Ishikawa (cell line): ENCODE data around the gene DCAF5.
A peak's percentile ranks its signal among the peaks of the same experiment; 100 is the strongest.

ENCODE experiments used
- CEBPB ChIP-seq: IDR thresholded peaks from 2 replicates; pipeline ENCODE4 v1.6.1; 2012
- CREB1 ChIP-seq: IDR thresholded peaks from 2 replicates; pipeline ENCODE4 v1.6.1; 2012; ENCODE audit warnings: low read depth
- EGR1 ChIP-seq: IDR thresholded peaks from 2 replicates; pipeline ENCODE4 v1.6.1; 2012
- EP300 ChIP-seq: IDR thresholded peaks from 2 replicates; pipeline ENCODE4 v1.6.1; 2012; ENCODE audit warnings: borderline replicate concordance
- FOXM1 ChIP-seq: IDR thresholded peaks from 2 replicates; pipeline ENCODE4 v1.6.1; 2012; ENCODE audit warnings: low read depth, borderline replicate concordance
- NFIC ChIP-seq: IDR thresholded peaks from 2 replicates; pipeline ENCODE4 v1.6.1; 2012
- RAD21 ChIP-seq: IDR thresholded peaks from 2 replicates; pipeline ENCODE4 v1.6.1; 2012; ENCODE audit warnings: low read depth
- TAF1 ChIP-seq: IDR thresholded peaks from 2 replicates; pipeline ENCODE4 v1.6.1; 2012; ENCODE audit warnings: low read depth, mild to moderate bottlenecking
- TCF12 ChIP-seq: IDR thresholded peaks from 2 replicates; pipeline ENCODE4 v1.6.1; 2012; ENCODE audit warnings: low read depth
- TEAD4 ChIP-seq: IDR thresholded peaks from 2 replicates; pipeline ENCODE4 v1.6.1; 2012
- YY1 ChIP-seq: IDR thresholded peaks from 2 replicates; pipeline ENCODE4 v1.6.1; 2012; ENCODE audit warnings: low read depth
- ZBTB7A ChIP-seq: IDR thresholded peaks from 2 replicates; pipeline ENCODE4 v1.6.1; 2012; ENCODE audit warnings: low read depth
- TF ChIP-seq, protein P1 (sequence below): IDR thresholded peaks from 2 replicates; pipeline ENCODE4 v1.6.1; 2012
- TF ChIP-seq, protein P2 (sequence below): IDR thresholded peaks from 2 replicates; pipeline ENCODE4 v1.6.1; 2012; ENCODE audit warnings: low read depth, mild to moderate bottlenecking
- TF ChIP-seq, protein P3 (sequence below): IDR thresholded peaks from 2 replicates; pipeline ENCODE4 v1.6.1; 2012

Gene DCAF5

DNA sequence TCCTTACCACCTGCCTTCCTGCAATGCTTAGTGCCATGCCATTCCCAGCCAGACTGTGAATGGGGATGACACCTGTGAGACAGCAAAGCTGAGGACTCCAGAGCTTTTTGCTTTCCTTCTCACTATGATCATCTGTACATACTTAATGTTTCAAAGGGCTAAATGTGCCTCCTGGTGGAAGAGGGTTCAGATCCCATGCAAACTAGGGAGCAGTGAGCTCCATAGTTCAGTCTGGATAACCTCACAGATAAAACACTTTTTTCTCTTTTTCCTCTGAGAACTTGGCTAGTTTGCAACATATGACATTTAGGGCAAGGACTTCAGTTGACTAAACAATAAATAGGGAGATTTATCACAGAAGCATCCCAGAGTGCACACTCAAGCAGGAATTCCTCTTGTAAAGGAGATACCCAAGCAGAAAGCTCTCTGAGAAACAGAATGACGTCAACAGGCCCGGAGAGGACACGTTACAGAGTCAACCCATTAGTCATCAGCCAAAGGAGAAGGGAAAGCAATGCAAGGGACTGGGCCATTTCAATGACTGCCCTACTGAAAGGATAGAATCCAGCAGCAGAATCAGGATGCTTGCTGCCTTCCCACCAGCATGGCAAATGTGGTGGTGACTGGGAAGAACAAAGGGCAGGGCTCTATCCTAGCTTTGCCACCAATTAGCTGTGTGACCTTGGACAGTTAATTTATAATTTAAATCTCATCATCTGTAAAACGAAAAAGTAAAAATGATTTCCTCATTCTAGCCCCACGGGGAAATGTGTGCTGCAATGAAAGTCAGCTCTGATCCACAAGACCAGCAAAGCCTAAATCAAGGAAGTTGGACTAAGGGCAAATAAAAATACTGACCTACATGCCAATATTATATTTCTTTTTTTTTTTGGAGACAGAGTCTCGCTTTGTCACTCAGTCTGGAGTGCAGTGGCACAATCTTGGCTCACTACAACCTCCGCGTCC lies 93.0 kb downstream of the DCAF5 start:
- TF ChIP-seq, protein P1, sequence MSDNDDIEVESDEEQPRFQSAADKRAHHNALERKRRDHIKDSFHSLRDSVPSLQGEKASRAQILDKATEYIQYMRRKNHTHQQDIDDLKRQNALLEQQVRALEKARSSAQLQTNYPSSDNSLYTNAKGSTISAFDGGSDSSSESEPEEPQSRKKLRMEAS = no peak

DNA sequence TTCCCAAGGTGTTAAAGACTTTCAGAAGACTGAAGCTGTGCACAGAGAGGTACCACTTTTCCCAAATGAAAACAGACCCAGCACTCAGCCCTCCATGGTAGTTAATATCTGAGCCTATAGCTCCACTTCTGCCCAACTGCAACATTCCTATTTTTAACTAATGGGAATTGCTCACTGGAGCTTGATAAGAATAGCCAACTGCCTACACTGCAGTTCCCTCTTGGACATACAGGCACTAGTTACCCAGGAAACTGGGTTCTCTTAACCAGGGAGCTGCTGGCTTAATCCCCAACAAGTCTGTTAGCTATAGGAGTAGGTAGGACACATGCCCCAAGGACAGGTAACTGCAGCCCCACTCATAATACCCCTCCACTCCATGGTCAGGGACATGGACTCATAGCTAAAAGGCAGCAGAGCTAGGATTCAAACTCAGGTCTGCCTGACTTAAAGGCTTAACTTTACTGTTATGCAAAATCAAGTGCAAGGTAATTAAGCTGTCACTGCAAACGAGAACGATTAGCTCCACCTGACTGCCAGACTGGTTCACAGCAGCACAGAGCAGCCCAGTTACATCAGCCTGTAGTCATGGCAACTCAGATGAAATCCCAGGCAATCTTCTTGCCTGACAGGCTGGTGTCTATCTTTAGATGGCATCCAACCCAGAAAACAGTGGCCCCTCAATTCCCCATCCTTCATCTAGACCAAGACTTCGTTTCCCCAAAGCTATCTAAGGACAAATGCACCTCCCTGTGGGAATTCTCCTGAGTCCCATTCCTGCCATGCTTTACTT lies 96.7 kb downstream of the DCAF5 start:
- TF ChIP-seq EGR1 (no peak), TCF12 (no peak), CEBPB (no peak), RAD21 (peak; percentile 27; the same call in 1 of the 2 replicates)

DNA sequence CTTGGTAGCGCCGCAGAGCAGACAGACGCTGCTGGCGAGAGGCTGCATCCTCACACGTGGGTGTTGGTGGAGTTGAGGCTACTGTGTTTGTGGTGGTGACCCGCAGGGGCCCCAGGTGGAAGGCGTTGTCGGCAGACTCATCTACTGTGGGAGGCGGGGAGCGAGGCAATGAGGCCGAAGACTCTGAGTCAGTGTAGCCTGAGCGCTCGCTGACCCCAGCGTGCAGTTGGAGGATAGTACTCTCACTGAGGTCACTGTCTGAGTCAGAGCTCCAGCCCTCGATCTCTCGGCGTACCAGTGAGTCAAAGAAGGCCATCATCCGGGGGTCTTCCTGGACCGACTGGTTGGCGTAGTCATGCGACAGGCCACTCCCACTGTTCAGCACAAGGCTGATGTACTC lies 97.8 kb downstream of the DCAF5 start:
- TF ChIP-seq ZBTB7A = no peak
- TF ChIP-seq, protein P2, sequence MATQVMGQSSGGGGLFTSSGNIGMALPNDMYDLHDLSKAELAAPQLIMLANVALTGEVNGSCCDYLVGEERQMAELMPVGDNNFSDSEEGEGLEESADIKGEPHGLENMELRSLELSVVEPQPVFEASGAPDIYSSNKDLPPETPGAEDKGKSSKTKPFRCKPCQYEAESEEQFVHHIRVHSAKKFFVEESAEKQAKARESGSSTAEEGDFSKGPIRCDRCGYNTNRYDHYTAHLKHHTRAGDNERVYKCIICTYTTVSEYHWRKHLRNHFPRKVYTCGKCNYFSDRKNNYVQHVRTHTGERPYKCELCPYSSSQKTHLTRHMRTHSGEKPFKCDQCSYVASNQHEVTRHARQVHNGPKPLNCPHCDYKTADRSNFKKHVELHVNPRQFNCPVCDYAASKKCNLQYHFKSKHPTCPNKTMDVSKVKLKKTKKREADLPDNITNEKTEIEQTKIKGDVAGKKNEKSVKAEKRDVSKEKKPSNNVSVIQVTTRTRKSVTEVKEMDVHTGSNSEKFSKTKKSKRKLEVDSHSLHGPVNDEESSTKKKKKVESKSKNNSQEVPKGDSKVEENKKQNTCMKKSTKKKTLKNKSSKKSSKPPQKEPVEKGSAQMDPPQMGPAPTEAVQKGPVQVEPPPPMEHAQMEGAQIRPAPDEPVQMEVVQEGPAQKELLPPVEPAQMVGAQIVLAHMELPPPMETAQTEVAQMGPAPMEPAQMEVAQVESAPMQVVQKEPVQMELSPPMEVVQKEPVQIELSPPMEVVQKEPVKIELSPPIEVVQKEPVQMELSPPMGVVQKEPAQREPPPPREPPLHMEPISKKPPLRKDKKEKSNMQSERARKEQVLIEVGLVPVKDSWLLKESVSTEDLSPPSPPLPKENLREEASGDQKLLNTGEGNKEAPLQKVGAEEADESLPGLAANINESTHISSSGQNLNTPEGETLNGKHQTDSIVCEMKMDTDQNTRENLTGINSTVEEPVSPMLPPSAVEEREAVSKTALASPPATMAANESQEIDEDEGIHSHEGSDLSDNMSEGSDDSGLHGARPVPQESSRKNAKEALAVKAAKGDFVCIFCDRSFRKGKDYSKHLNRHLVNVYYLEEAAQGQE = no peak
- no peak for TF ChIP-seq TEAD4
- TF ChIP-seq, protein P3, sequence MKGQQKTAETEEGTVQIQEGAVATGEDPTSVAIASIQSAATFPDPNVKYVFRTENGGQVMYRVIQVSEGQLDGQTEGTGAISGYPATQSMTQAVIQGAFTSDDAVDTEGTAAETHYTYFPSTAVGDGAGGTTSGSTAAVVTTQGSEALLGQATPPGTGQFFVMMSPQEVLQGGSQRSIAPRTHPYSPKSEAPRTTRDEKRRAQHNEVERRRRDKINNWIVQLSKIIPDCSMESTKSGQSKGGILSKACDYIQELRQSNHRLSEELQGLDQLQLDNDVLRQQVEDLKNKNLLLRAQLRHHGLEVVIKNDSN = no peak
- no peak for TF ChIP-seq NFIC
- no peak for TF ChIP-seq TCF12
- TF ChIP-seq CREB1 = no peak
- TF ChIP-seq EP300 = no peak
- TF ChIP-seq CEBPB = no peak
- TF ChIP-seq YY1 = no peak
- TF ChIP-seq, protein P1 = no peak
- no peak for TF ChIP-seq FOXM1
- TF ChIP-seq RAD21 = no peak
- no peak for TF ChIP-seq TAF1
- TF ChIP-seq EGR1 = no peak

DNA sequence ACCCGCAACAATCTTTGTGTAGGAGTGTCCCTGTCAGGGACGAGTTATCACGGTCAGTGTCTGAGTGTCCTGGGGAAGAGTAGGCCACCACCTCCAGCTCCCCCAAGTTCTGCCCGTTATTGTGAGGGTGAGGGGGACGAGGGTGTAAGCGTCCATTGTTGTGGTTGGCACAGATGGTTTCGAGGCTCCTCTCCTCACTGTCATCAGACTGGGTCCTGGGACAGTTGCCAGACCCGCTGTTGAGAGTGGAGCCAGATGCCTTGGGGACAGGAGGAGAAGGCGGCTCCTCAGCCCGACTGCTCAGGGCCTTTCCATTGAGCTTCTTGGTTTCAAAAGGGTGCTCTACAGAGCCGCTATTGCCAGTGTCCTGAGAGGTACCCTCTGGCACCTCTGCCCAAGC lies 98.9 kb downstream of the DCAF5 start:
- no peak for TF ChIP-seq YY1
- no peak for TF ChIP-seq TCF12
- no peak for TF ChIP-seq EP300

DNA sequence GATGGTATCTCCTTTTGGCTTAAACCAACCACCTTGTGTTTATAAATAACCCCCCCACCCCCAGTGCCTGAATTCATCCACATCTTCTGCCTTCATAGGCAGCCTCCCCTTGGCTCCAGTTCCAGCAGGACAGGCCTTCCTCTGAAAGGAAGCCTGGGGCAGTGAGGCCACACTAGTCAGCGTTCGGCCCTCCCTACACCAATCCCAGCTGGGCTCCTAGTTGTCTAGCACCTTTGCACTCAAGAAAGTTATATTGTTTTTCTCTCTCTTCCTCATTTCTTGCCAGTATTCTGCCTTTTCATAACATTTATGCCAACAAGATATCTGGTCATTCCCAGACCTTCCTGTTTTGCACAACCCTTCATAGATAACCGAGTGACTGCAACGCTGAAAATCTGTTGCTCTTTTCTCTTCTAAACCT lies 100.7 kb downstream of the DCAF5 start:
- TF ChIP-seq TEAD4 = no peak
- TF ChIP-seq FOXM1 = no peak
- no peak for TF ChIP-seq YY1
- TF ChIP-seq EGR1 = no peak
- no peak for TF ChIP-seq NFIC
- no peak for TF ChIP-seq RAD21
- no peak for TF ChIP-seq CEBPB
- TF ChIP-seq, protein P2 = no peak
- TF ChIP-seq EP300 = no peak
- TF ChIP-seq CREB1 = no peak
- TF ChIP-seq, protein P3 = no peak
- TF ChIP-seq, protein P1 = no peak
- TF ChIP-seq TAF1 = no peak
